Stimulated activated CD4-positive, alpha-beta T cell treated with anti-CD3 and anti-CD28 coated beads, Interleukin-1b, Interleukin-23, amount 100 ng/mL, for 4 hours (primary cell): ENCODE measurements around the gene TMEM95.
"Not testable (repeated sequence)": the region's sequence is repeated elsewhere in the genome, so short reads cannot be mapped to it uniquely, and the experiment has no call there.

Experiments used
- DNase-seq, 2 donors: peaks; one replicate each; pipeline ENCODE4 v3.0.0-alpha.2; 2020; ENCODE audit warnings: low read depth in 2 of 2

Gene TMEM95

DNA sequence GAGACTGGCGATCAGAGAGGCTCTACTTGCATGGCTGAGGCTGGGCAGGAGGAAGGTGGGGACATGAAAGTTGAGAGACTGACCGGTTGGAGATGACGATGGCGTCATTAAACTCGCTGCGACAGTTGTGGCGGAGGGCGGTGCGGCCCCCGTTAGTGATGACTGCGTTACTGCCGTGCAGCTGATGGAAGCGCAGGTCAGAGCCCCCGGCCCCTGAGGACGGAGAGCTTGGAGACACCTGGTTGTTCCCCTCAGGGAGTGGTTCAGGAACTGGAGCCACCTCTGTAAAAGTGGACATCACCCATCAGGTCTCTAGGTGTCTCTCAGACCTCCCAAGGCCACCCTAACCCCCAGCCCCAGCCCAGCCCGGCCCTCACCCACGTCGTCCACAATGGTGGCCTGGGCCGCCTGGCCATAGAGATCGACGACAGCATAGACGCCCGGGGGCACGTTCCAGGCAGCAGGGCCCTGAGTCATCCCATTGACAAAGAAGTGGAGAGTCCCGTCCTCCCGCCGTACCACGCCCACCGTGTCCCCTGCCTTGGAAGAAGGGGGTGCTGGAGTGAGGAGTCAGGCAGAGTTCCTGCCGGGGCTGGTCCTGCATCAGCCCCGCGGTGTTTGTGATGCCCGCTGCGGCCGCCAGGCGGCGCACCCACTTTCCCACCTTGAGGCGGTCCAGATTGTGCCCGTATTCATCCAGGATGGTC is 31.1 kb upstream of the TMEM95 start:
- peak; percentile 56 to 63 for DNase-seq

DNA sequence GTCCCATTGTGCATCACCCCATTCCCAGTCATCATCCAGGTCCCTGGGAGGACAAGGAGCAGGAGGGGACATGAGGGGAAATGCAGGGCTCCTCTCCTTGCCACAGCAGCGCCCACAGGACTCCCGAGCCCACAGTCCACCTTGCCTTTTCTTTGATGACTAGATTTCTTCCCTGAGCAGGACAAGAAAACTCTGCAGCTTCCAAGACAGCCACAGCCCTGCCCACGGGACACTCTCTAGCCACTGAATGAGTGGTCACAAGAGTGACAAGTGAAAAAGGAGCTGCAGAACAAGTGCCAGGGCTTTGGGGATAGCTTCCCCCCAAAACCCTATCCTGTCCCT is 30.5 kb upstream of the TMEM95 start:
- DNase-seq: no peak

DNA sequence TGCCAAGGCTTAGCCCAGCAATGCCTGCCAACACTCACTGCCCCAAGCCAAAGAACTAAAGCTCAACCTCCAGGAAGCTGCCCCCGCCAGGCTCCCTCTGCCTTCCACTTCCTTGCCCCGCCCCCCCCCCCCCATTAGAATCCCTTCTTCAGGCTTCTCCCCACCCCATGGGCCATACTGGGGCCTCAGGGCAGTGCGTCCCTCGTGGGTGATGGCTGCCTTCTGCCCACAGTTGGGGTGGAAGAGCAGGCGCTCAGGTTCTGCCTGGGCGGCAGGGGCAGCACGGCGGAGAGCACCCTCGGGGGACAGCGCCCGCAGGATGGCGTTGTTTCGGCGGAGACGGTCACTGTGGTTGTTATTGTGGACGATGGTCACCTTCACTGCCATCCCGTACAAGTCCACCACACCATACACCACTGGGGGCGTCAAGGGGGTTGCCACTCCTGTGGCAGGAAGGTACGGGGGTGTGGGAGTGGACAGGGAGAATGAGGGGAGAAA is 29.9 kb upstream of the TMEM95 start:
- DNase-seq: no peak

DNA sequence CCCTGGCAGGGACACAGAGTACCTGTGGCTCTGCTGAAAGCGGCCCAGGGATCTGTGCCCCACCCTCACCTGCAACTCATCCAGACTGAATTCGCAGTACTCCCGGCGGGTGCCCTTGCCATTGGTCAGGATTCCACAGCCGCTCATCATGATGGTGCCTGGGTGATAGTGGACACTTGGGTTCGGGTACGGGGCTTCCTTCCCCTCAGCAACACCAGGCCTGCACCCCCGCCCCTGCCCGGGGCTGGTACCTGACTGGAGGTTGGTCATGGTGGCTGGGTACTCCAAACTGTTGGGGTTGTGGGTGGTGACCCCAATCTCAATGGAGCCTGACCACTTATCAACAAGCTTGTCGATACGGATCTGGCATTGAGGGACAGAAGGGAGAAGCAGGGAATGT is 28.8 kb upstream of the TMEM95 start:
- DNase-seq: no peak

DNA sequence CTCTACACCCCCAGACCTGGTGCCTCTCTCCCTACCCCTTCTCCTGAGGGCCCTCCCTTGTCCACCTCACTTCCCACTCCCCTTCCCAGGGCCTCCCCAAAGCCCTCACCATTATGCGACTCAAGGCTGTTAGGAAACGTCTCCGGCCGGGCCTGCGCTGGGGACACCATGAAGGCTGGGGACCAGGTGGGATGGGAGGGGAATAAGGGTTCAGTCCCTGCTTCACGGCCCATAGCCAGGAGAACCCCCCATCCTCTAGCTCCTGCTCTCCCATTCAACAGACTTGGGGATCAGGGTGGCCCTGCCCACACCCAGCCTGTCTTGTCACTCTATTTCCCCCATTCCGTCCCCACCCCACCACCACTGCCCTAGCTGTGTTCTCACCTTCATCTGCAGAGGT is 27.9 kb upstream of the TMEM95 start:
- no peak for DNase-seq

DNA sequence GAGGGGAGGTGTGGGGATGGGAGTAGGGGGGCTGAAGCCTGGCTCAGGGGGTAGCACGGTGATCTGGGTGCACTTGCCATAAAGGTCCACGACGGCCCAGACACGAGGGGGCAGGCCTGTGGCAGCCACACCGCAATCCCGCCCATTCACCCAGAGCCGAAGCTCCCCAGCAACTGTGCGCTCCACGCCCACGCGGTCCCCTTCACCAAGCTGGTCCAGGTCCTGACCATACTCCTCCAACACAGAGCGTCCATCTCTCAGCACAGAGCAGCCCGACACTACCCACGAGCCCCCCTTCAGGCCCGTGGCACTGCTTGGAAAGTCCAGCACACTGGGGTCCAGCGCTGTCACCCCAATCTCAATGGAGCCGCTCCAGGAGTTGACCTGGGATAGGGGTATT is 27.5 kb upstream of the TMEM95 start:
- no peak for DNase-seq

DNA sequence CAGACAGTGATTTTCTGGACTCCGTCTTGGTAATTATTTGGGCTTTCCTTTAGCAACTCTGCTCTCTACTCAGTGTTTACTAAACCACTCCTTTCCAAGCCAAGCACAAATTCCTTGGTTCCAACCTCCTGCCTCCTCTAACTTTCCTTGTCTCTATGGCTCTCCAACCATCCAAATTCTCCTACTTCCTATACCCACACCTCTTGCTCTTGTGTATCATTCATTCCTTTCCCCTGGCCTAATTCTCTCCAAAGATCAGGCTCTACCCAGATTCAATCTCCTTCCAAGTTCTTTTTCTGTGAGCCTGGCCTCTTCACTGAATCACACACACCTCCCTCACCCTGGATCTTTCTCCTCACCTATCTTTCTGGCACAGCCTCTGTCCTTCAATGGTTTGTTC is 26.9 kb upstream of the TMEM95 start:
- DNase-seq: no peak

DNA sequence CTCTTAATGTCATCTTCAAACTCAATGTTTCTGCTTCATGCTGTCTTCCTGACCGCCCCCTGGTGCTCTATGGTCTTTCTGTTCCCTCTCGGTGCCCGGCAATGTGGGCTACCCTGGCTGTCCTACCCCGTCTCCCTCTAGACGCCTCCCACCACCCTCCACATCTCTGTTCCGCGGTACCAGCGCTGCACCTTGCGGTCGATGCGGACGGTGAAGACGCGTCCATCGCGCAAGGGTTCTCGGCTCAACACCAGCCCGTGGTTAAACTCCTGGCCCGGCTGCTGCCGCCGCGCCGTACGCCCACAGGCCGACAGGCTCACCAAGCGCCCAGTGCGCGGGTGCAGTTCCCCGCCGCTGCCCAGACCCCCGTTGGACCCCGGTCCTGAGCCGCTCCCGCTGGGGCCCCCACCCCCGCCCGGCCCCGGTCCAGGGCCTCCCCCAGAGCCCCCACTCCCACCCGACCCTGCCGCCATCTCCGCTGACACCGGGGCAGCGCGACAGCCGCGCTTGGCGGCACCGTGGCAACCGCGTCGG is 26.0 kb upstream of the TMEM95 start, which contains the start of gene NEURL4:
NEURL4 (minus strand) TSS at position 496 of the 534 bp plus-strand sequence; CDS start at position 473, 23 bp downstream.
- no peak for DNase-seq

DNA sequence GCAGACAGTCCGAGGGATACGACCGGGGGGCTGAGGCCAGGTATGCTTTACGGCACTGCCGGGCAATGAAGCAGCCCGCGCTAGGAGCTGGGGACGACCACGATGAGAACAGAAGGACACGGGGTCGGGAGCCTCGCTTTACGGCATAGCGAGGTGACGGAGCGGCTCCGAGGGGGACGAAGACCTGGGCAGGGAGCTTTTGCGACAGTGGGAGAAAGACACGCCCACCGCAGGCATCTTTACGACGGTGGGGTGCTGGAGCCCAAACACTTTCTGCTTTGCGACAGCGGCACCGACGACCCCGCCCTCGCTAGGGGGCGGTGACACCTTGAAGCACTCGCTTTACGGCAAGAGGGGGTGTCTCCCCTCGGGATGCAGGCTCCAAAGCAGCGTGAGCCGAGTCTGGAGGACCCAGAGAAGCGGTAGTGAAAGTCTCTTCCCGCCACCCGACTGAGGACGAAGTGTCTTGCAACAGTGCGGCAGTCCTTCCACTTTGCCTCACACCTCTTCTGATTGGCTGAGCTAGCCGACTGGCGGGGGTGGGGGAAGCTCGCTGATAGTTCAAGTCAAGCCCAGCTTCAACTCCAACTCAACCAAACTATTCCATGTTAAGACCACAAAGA is 25.5 kb upstream of the TMEM95 start:
- peak; percentile 90 to 91 for DNase-seq

DNA sequence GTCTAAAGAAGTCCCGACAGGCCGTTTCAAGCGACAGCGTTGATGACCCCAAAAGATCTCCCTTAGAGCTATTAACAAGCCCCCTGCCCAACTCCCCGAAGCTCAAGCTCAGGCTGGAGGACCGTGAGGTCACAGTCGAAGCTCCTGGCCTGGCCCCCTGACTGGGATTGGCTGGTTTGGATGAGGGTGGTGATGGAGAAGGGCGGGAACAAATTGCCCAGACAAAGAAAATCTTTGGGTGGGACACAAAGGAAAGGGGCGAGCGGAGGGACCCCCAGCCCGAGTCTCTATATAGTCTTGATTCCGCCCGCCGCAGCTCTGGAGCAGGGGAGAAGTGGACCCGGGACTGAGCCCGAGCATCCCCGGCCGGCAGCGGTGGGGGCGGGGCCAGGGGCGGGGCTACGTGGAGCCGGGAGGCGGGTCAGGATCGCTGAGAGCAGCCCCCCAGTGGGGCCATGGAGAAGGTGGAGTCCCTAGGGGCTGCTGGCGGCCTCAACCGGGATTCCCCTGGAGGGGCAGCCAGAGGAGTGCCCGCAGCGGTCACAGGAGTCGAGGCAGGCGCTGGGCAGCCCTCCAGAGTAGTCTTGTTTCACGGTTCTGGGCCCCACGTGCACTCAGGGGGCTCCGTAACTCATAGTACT is 24.8 kb upstream of the TMEM95 start:
- peak; percentile 58 to 79 for DNase-seq

DNA sequence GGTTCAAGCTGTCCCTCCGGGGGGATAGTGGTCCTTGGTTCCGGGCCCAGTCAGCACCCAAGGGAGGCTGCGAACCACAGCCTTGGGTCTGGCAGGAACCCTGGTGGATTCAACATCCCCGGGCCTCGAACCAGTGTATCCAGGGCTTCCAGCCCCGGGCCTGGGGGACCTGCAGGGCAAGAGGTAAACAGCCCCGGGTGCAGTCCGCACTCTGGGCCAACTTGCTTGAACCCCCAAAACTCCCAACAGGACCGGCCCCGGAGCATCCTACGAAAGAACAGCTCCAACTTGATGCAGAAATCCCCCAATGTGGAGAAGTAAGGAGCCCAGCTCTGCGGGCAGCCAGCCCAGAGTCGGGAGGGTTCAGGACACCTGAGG is 24.3 kb upstream of the TMEM95 start:
- no peak for DNase-seq

DNA sequence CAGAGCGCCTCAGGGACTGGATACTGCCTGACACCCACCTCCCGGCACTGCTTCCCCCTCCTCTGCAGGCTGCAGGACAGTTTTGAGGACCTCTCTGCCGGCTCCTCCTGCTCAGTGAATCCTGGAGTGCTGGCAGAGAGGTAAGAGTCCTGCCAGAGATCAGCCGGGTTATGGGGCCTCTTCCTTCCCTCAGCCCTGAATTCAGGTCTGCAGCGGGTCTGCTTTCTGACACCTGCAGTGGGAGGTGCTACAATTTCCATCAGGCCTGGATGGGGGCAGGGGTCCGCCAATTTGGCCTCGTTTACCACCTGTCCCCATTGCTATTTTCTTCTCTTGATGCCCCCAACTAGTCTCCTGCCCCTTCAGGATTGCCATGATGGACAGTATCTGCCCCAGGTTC is 22.8 kb upstream of the TMEM95 start:
- no peak for DNase-seq

DNA sequence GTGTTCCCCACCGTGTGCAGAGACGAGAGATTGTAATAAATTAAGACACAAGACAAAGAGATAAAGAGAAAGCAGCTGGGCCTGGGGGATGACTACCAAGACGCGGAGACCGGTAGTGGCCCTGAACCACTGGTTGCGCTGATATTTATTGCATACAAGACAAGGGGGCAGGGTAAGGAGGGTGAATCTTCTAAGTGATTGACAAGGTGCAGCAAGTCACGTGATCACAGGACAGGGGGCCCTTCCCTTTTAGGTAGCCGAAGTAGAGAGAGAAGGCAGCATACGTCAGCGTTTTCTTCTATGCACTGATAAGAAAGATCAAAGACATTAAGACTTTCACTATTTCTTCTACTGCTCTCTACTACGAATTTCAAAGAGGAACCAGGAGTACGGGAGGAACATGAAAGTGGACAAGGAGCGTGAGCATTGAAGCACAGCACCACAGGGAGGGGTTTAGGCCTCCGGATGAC is 22.3 kb upstream of the TMEM95 start:
- DNase-seq: not testable (repeated sequence)

DNA sequence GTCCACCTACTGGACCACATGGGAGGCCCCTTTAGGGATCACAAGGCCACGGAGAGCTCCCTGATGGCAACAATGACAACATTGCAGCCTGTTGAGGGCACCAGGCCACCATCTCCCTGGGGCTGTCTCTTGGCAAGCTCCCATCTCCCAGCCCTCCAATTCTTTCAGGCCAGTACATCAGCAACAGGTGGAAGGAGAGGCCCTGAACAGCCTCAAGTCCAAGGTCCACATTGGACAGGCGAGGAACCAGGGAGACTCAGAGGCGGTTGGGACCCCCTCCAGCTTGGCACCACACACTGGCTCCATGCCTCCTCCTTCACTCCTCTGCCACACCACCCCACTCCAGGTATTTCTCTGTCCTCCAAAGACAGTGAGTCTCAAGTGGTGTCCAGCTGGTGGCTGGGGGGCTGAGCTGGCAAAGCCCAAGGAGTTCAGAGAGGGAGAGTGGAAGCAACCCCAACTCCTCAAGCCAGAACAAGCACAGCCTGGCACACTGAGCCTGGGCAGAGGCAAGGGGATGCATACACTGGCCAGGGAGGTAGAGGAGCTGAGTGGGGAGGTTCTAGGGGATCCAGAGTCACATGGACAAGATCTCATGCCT is 19.9 kb upstream of the TMEM95 start:
- DNase-seq: no peak

DNA sequence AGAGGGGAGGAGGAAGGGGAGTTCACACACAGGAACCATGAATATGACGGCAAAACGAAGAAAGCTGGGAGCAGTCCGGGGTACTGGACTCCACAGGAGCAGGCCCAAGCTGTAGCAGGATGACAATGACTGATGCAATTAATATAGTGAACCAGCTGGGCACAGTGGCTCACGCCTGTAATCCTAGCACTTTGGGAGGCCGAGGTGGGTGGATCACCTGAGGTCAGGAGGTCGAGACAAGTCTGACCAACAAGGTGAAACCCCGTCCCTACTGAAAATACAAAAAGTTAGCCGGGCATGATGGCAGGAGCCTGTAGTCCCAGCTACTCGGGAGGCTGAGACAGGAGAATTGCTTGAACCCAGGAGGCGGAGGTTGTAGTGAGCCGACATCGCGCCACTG is 19.2 kb upstream of the TMEM95 start:
- not testable (repeated sequence) for DNase-seq

DNA sequence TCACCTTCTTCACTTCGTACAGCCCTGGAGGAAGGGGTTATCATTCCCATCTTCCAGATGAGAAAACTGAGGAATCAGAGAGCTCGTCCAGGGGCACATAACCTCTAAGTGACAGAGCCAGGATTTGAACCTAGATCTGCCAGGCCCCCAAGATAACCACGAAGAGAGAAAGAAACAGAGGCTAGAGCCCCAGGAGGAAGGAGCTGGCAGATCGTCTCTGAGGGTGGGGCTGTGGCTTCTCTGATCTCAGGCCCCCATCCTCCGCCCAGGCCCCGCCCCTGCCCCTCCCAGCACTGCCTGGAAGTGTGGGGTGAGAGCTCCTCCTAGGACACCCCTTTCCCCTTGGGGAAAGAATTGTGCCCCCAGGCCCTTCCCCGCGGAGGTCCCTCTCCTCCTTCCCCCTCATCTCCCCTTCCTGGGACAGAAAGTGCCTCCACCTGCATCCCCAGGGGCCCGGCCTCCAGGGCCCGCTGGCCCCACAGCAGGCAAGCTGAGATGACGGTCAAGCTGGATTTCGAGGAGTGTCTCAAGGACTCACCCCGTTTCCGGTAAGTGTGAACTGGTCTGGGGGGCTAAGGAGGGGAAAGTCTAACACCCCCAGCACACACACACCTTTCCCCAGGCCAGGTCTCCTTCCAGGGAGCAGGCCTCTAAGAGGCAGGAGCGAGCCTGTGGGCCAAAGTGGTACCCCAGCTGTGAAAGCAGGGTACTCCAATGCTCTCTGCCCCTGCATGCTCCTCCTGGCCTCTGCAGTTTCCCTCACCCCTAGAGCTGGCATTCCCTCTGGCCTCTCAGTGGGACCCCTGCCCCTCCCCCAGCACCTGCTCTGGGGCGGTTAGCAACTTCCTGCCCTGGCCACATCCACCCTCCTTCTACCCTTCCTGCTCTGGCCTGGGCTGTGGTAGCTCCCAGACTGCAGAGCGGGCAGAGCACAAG is 18.4 kb upstream of the TMEM95 start, which contains the start of gene ACAP1:
ACAP1 (plus strand) TSS at position 290 of the 936 bp plus-strand sequence; CDS start at position 496, 206 bp downstream.
- DNase-seq: peak; percentile 79 to 80

DNA sequence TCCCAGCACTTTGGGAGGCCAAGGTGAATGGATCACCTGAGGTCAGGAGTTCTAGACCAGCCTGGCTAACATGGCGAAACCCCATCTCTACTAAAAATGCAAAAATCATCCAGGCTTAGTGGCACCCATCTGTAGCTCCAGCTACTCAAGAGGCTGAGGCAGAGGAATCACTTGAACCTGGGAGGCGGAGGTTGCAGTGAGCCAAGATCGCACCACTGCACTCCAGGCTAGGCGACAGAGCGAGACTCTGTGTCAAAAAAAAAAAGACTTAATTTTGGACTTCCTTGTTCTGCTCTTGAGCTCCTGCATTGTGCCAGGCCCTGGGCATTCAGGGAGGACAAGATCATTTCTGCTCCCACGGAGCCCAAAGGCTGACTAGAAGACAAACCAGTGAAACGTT is 17.4 kb upstream of the TMEM95 start:
- not testable (repeated sequence) for DNase-seq

DNA sequence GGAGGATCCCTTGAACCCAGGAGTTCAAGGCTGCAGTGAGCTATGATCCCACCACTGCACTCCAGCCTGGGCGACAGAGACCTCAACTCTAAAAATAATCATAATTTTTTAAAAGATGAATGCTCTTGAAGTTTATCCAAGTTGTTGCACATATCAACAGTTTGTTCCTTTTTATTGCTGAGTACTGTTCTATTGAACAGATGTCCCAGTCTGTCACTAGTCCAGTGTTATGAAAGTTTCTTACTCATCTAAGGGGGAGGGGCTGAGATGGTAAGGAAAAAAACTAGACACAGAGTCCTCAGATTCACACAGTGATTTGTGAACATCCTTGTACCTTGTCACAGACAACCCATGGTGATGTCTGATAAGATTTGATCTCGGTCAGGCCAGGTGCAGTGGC is 14.8 kb upstream of the TMEM95 start:
- no peak for DNase-seq

DNA sequence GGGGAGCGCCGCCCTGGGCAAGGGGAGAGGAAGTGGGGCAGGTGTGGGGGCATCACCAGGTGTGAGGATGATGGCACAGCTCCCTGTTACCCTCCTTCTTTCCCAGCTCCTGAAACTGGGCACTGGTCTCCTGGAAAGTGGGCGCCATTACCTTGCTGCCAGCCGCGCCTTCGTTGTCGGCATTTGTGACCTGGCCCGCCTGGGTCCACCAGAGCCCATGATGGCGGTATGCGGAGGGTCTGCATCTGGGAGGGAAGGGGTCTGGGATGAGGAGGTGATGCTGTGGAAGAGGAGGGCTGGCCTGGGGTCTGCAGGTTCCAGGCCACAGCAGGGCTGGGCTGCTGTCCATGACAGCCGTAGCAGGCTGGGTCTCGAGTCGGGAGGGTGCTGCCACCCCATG is 13.1 kb upstream of the TMEM95 start:
- no peak for DNase-seq

DNA sequence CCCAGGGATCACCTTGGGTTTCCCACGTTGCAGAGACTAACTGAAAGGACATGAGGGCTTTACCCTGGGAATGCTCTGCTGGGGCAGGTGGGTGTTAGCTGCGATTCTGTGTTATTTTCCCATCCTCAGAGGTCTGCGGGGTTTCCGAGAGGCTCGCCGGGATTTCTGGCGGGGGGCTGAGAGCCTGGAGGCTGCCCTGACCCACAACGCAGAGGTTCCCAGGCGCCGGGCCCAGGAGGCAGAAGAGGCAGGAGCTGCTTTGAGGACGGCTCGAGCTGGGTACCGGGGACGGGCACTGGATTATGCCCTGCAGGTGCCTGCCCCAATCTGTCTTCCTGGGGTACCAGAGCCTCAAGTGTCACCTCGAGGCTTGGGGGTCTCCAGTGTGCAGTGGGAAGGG is 11.7 kb upstream of the TMEM95 start:
- DNase-seq: no peak
